ENCODE results near the gene FBLN2.

DNA sequence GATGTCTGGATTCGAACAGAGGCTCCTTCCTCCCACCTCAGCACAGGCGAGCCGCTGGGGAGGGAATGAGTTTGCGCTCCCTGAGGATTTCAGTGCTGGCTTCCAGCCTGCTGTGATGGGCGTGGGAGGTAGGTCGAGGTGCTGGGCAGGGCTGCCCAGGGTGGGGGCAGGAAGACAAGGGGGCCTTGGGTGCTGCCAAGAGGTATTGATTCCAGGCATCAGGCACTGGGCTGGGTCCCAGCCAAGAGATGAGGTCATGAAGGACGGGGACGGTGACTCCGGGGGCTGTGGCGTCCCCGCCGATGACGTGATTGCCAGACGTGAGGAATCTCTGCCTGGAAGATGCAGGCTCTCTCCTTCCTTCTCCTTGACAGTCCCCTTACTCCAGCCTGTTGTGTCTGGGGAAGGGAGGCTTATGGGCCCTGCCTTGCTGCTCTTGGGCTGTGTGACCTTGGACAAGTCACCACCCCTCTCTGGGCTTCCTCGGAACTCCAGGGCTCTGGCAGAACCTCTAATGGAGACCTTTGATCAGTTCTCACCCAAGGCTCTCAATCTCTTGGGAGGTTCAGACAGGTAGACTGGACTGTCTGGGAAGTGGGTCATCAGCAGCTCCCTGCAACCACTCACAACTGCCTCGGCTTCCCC is 116.8 kb downstream of the FBLN2 start:
- TF ChIP-seq CTCF (conservative IDR thresholded peaks at IDR 0.05; ENCODE audit: low read depth, low read length) (no peak), EZH2 (IDR thresholded peaks at IDR 0.05; ENCODE audit: low read length, unreplicated experiment) (no peak), EZH2phosphoT487 (IDR thresholded peaks at IDR 0.05; ENCODE audit: borderline replicate concordance, low read length) (no peak)

All from PC-3 (cell line).